Lower leg skin (tissue), 4 donors: Measurements from ENCODE around the gene SMOC2. TPM values are rescaled to one million over a fixed set of nuclear protein-coding genes. Genes with fewer than 3 reads are reported as not detected.

ENCODE experiments used
- DNase-seq, 2 donors: peaks; one replicate each; pipeline ENCODE4 v3.0.0-alpha.2; 2019; ENCODE audit warnings: low spot score in 2 of 2
- H3K4me3 ChIP-seq: fragments of 200-600 bp; sonication (generic); 2 replicates; pipeline ENCODE4 v1.5.1; 2017; ENCODE audit warnings: mild to moderate bottlenecking, low read depth; ENCODE audit not compliant: poor library complexity, severe bottlenecking
- CTCF ChIP-seq, 3 donors: fragments of 450-650 bp; IDR thresholded peaks; one replicate each; pipeline ENCODE4 v1.5.1; 2016; ENCODE audit warnings: antibody characterized with exemption in 3 of 3, mild to moderate bottlenecking in 3 of 3, moderate library complexity in 2 of 3
- POLR2A ChIP-seq, 2 donors: fragments of 450-650 bp; IDR thresholded peaks; one replicate each; pipeline ENCODE4 v1.6.1; 2016 to 2017; ENCODE audit warnings: antibody characterized with exemption in 2 of 2, mild to moderate bottlenecking in 1 of 2, moderate library complexity in 1 of 2
- WGBS, 2 donors: methylation state at CpG; one replicate each; pipeline ENCODE4 v1.1.5; 2018; 5-methylcytosine and 5-hydroxymethylcytosine counted together
- intact Hi-C: fragments of 100-400 bp; cut with DNase I; formaldehyde crosslinking; loops from one replicate; pipeline ENCODE4 v1.15.0; 2023; ENCODE audit warnings: low total_unique reads
- total RNA-seq, 4 donors: library from RNA; depleted of rRNA; stranded (reverse); fragments of >200 nt; gene quantifications; one replicate each; pipeline ENCODE4 v1.1.0, GENCODE V29; 2016

Gene SMOC2
- total RNA-seq, 4 donors from 2014 or later = 12.5 to 26.1 (median 13.0) TPM

GRCh38 chr6:168640768-168641167 is 199.8 kb downstream of the SMOC2 start:
- H3K4me3 ChIP-seq = no peak overlapping the region
- intact Hi-C loops = no loop called here
- TF ChIP-seq POLR2A (IDR thresholded peaks at IDR 0.05) = no peak
- no peak for TF ChIP-seq CTCF (IDR thresholded peaks at IDR 0.05)
- DNase-seq = no peak
- WGBS, 2 donors = 27 to 29% methylated on average over 5 of the region's 5 CpGs

DNA sequence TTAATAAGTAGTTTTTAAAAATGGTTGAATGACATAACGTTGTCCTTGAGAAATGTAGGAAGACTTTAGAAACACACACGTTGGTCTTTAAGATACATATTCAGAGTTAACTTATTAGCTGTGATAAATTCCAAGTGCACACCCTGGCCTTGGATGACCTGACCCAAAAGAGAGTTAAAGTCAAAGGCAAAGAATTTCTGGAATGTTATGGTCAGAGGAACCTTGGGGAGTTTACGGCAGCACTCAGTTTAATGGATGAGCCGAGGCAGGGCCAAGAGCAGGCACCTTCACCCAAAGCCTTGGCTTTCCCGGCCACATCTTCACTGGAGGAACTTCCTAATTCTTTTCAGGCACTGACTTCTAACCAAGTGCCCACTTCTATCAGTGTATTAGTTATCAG is 200.5 kb downstream of the SMOC2 start:
- TF ChIP-seq POLR2A (IDR thresholded peaks at IDR 0.05) = no peak
- no peak for TF ChIP-seq CTCF (IDR thresholded peaks at IDR 0.05)
- intact Hi-C loops = no loop called here
- WGBS, 2 donors = 65 to 68% methylated on average over 5 of the region's 5 CpGs
- H3K4me3 ChIP-seq = no peak overlapping the region
- DNase-seq = no peak

DNA sequence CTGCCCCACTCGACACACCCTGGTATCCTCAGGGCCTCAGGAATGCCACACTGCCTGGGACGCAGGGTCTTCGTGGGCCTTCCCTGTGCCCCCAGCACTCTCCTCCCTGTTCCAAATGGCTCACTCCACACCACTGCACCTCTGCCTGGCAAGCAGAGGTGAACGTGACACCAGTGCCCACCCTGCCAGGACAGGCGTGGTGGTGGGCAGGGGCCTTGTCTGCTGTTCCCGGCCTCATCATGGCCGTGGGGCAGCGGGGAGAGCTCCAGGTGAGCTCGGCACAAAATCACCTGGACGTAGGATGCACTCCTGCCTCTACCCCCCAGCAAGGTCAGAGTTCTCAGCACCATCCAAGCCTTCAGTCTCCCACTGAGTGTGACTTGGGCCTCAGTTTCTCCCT is 202.4 kb downstream of the SMOC2 start:
- WGBS, 2 donors = 95% methylated on average over 10 of the region's 10 CpGs
- DNase-seq = no peak
- intact Hi-C loops = no loop called here
- no peak overlapping the region for H3K4me3 ChIP-seq
- TF ChIP-seq CTCF (IDR thresholded peaks at IDR 0.05) (no peak), POLR2A (IDR thresholded peaks at IDR 0.05) (no peak)

GRCh38 chr6:168645326-168645725 is 204.3 kb downstream of the SMOC2 start:
- TF ChIP-seq CTCF (IDR thresholded peaks at IDR 0.05) = no peak
- no peak for TF ChIP-seq POLR2A (IDR thresholded peaks at IDR 0.05)
- DNase-seq = no peak
- intact Hi-C loops = no loop called here
- H3K4me3 ChIP-seq = no peak overlapping the region
- WGBS, 2 donors = 79 to 87% methylated on average over 9 of the region's 9 CpGs

DNA sequence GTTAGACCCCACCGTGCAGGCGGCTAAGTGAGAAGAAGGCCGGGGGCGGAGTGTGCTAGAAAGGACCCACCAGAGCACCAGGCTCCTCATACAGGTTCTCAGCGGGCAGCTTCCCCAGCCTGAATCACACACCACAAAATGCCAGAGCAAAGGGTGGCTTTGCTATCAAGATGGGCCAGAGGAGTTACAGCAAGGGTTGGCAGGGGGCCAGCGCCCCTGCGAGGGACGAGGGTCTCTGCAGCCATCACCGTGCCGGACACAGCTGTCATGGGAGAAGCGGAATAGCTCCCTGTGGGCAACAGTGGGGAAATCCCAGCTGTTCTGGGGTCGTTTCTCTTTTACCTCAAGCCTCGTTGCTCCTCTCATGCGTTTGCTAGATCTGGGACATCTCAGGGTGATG is 206.3 kb downstream of the SMOC2 start:
- no peak overlapping the region for H3K4me3 ChIP-seq
- no peak for DNase-seq
- intact Hi-C loops = no loop called here
- 67 to 79% methylated on average over 14 of the region's 14 CpGs for WGBS, 2 donors
- TF ChIP-seq CTCF (IDR thresholded peaks at IDR 0.05) (no peak), POLR2A (IDR thresholded peaks at IDR 0.05) (no peak)
